CD14-positive monocyte (primary cell): ENCODE measurements around the gene LRP1B. TPM values are rescaled to one million over a fixed set of nuclear protein-coding genes. Genes with fewer than 3 reads are reported as not detected.

Experiments
- DNase-seq, 3 donors: peaks; one replicate each; pipeline ENCODE4 v3.0.0-alpha.2; 2011 to 2022
- H2AFZ ChIP-seq: 2 replicates; pipeline ENCODE4 v1.6.0; 2012; ENCODE audit warnings: mild to moderate bottlenecking, low read depth, low read length, inconsistent platforms; ENCODE audit not compliant: insufficient read depth, poor library complexity, severe bottlenecking
- H3K27ac ChIP-seq, 2 donors: 1 replicate in 1 of 2; 2 replicates in 1 of 2; pipeline ENCODE4 v1.5.1; 2012 to 2013; ENCODE audit warnings: low read length in 2 of 2, control low read depth in 1 of 2, inconsistent platforms in 1 of 2, low read depth in 1 of 2, mild to moderate bottlenecking in 1 of 2
- H3K27me3 ChIP-seq, 2 donors: one replicate each; pipeline versions ENCODE4 v1.6.0 to v1.6.1; 2011 to 2013; ENCODE audit warnings: low read length in 2 of 2; ENCODE audit not compliant: control insufficient read depth in 2 of 2, insufficient read depth in 2 of 2
- H3K36me3 ChIP-seq, 2 donors: replicated peaks in 1 of 2; 1 replicate in 1 of 2; 2 replicates in 1 of 2; pipeline versions ENCODE4 v1.5.1 to v1.6.1; 2012 to 2013; ENCODE audit warnings: low read length in 2 of 2, control low read depth in 1 of 2, inconsistent platforms in 1 of 2, mild to moderate bottlenecking in 1 of 2; ENCODE audit not compliant: insufficient read depth in 2 of 2, control insufficient read depth in 1 of 2
- H3K4me1 ChIP-seq, 2 donors: 1 replicate in 1 of 2; 2 replicates in 1 of 2; pipeline versions ENCODE4 v1.5.1 to v1.6.1; 2012 to 2013; ENCODE audit warnings: low read length in 2 of 2, control low read depth in 1 of 2, inconsistent platforms in 1 of 2, mild to moderate bottlenecking in 1 of 2, moderate library complexity in 1 of 2; ENCODE audit not compliant: insufficient read depth in 2 of 2, control insufficient read depth in 1 of 2
- H3K4me2 ChIP-seq: replicated peaks from 2 replicates; pipeline ENCODE3; 2012; ENCODE audit warnings: low read length, moderate library complexity, mild to moderate bottlenecking; ENCODE audit not compliant: poor library complexity, severe bottlenecking; ENCODE audit errors: extremely low read depth
- H3K4me3 ChIP-seq, 3 experiments: fragments of 200-600 bp in 1 of 3; sonication (generic) in 1 of 3; replicated peaks in 1 of 3; 1 replicate in 2 of 3; 2 replicates in 1 of 3; pipeline ENCODE4 v1.5.1; 2011 to 2013; ENCODE audit warnings: low read length in 3 of 3, mild to moderate bottlenecking in 3 of 3, control low read depth in 2 of 3, low read depth in 2 of 3, inconsistent platforms in 1 of 3, moderate library complexity in 1 of 3
- H3K79me2 ChIP-seq: 2 replicates; pipeline ENCODE4 v1.6.0; 2012; ENCODE audit warnings: mild to moderate bottlenecking, control low read depth, inconsistent platforms, low read length, moderate library complexity; ENCODE audit not compliant: insufficient read depth
- H3K9ac ChIP-seq: 2 replicates; pipeline ENCODE4 v1.6.0; 2017; ENCODE audit warnings: low read length, mild to moderate bottlenecking; ENCODE audit not compliant: insufficient read depth, poor library complexity, severe bottlenecking
- H3K9me3 ChIP-seq, 2 donors: replicated peaks in 1 of 2; 1 replicate in 1 of 2; 2 replicates in 1 of 2; pipeline versions ENCODE4 v1.5.1 to v1.6.1; 2012 to 2013; ENCODE audit warnings: low read length in 2 of 2, control low read depth in 1 of 2; ENCODE audit not compliant: control insufficient read depth in 1 of 2, insufficient read depth in 1 of 2
- H4K20me1 ChIP-seq: 2 replicates; pipeline ENCODE4 v1.6.0; 2012; ENCODE audit warnings: mild to moderate bottlenecking, low read length, control low read depth, moderate library complexity; ENCODE audit not compliant: insufficient read depth
- H3K27ac Mint-ChIP-seq, 7 donors: one replicate each; pipeline ENCODE4 v1.8.0; 2020; ENCODE audit warnings: mild to moderate bottlenecking in 7 of 7, mixed read lengths in 7 of 7, moderate library complexity in 6 of 7, inconsistent platforms in 2 of 7
- H3K27me3 Mint-ChIP-seq, 3 donors: one replicate each; pipeline ENCODE4 v1.8.0; 2021 to 2022; ENCODE audit warnings: low read depth in 3 of 3, mild to moderate bottlenecking in 3 of 3, mixed read lengths in 3 of 3, moderate library complexity in 3 of 3, inconsistent platforms in 1 of 3
- H3K36me3 Mint-ChIP-seq, 2 donors: one replicate each; pipeline ENCODE4 v1.8.0; 2020; ENCODE audit warnings: mixed read lengths in 2 of 2, inconsistent platforms in 1 of 2, mild to moderate bottlenecking in 1 of 2
- H3K4me1 Mint-ChIP-seq: one replicate; pipeline ENCODE4 v1.8.0; 2020; ENCODE audit warnings: mild to moderate bottlenecking, mixed read lengths
- H3K4me3 Mint-ChIP-seq, 2 donors: one replicate each; pipeline ENCODE4 v1.8.0; 2020; ENCODE audit warnings: mild to moderate bottlenecking in 2 of 2, mixed read lengths in 2 of 2, moderate library complexity in 1 of 2
- H3K9me3 Mint-ChIP-seq, 7 donors: one replicate each; pipeline ENCODE4 v1.8.0; 2020 to 2022; ENCODE audit warnings: mixed read lengths in 7 of 7, mild to moderate bottlenecking in 6 of 7, moderate library complexity in 6 of 7, inconsistent platforms in 2 of 7
- CTCF ChIP-seq: fragments of 200-600 bp; IDR thresholded peaks from one replicate; pipeline ENCODE4 v1.8.0; 2022; ENCODE audit warnings: antibody characterized with exemption, mild to moderate bottlenecking
- WGBS: methylation state at CpG from one replicate; pipeline ENCODE4 v1.1.5; 2013; ENCODE audit warnings: missing lambda C conversion rate; ENCODE audit not compliant: insufficient coverage; 5-methylcytosine and 5-hydroxymethylcytosine counted together
- intact Hi-C, 2 donors: fragments of 100-400 bp; cut with micrococcal nuclease; formaldehyde crosslinking; loops; one replicate each; pipeline versions ENCODE4 v1.15.0 to v1.15.1; 2023
- polyA plus RNA-seq, 3 donors: library from polyadenylated mRNA; depleted of rRNA in 1 of 3; unstranded in 2 of 3; stranded (reverse) in 1 of 3; fragments of 300-500 nt in 2 of 3; fragments of >200 nt in 1 of 3; fragmentation: Illumina TruSeq in 2 of 3; gene quantifications; 1 replicate in 2 of 3; 2 replicates in 1 of 3; pipeline ENCODE4 v1.2.3, GENCODE V29; 2012 to 2021

LRP1B gene
- polyA plus RNA-seq, 3 donors: not detected

GRCh38 chr2:141767051-141767450 is 363.8 kb downstream of the LRP1B start:
- Mint-ChIP-seq H3K27ac (no peak overlapping the region), H3K36me3 (no peaks in the 10 kb centered on the region), H3K4me1 (no peaks in the 10 kb centered on the region), H3K9me3 (peaks cover 2 to 7% (median 3%) of the 10 kb centered on the region in 7 donors), H3K27me3 (no peaks in the 10 kb centered on the region), H3K4me3 (no peak overlapping the region)
- no peak for DNase-seq
- Histone ChIP-seq H3K9me3 (peaks cover 0 to 6% of the 10 kb centered on the region in 2 donors), H3K27ac (no peak overlapping the region), H3K4me2 (no peak overlapping the region), H3K4me3 (no peak overlapping the region), H2AFZ (no peak overlapping the region), H3K4me1 (no peaks in the 10 kb centered on the region), H3K9ac (no peak overlapping the region), H3K36me3 (no peaks in the 10 kb centered on the region), H3K79me2 (no peaks in the 10 kb centered on the region), H3K27me3 (no peaks in the 10 kb centered on the region), H4K20me1 (no peaks in the 10 kb centered on the region)
- no CpG with 5 or more reads among the region's 2 CpGs for WGBS
- intact Hi-C loops: no loop called here
- TF ChIP-seq CTCF: no peak

GRCh38 chr2:141766225-141766624 is 364.6 kb downstream of the LRP1B start:
- Histone ChIP-seq H3K4me3 (no peak overlapping the region), H3K9ac (no peak overlapping the region), H3K79me2 (no peaks in the 10 kb centered on the region), H3K4me2 (no peak overlapping the region), H4K20me1 (no peaks in the 10 kb centered on the region), H3K4me1 (no peaks in the 10 kb centered on the region), H2AFZ (no peak overlapping the region), H3K27me3 (no peaks in the 10 kb centered on the region), H3K9me3 (peaks cover 0 to 2% of the 10 kb centered on the region in 2 donors), H3K27ac (no peak overlapping the region), H3K36me3 (no peaks in the 10 kb centered on the region)
- no peak for TF ChIP-seq CTCF
- peaks cover 0 to 5% (median 2%) of the 10 kb centered on the region in 7 donors for H3K9me3 Mint-ChIP-seq
- no peak overlapping the region for H3K27ac Mint-ChIP-seq
- no peak overlapping the region for H3K4me3 Mint-ChIP-seq
- no peaks in the 10 kb centered on the region for H3K4me1 Mint-ChIP-seq
- 13% methylated on average over 1 of the region's 2 CpGs for WGBS
- no peak for DNase-seq
- no peaks in the 10 kb centered on the region for H3K27me3 Mint-ChIP-seq
- intact Hi-C loops: no loop called here
- H3K36me3 Mint-ChIP-seq: no peaks in the 10 kb centered on the region
